GM19468 (cell line): Measurements from ENCODE around the gene SCGB1A1.

Experiments used
- ATAC-seq: cut with Tn5 transposase; IDR thresholded peaks from one replicate; pipeline ENCODE4 v1.9.1; 2021; ENCODE audit warnings: mild to moderate bottlenecking, moderate library complexity, moderate number of reproducible peaks; ENCODE audit not compliant: unreplicated experiment; ENCODE audit errors: extremely low read depth

The SCGB1A1 gene

DNA sequence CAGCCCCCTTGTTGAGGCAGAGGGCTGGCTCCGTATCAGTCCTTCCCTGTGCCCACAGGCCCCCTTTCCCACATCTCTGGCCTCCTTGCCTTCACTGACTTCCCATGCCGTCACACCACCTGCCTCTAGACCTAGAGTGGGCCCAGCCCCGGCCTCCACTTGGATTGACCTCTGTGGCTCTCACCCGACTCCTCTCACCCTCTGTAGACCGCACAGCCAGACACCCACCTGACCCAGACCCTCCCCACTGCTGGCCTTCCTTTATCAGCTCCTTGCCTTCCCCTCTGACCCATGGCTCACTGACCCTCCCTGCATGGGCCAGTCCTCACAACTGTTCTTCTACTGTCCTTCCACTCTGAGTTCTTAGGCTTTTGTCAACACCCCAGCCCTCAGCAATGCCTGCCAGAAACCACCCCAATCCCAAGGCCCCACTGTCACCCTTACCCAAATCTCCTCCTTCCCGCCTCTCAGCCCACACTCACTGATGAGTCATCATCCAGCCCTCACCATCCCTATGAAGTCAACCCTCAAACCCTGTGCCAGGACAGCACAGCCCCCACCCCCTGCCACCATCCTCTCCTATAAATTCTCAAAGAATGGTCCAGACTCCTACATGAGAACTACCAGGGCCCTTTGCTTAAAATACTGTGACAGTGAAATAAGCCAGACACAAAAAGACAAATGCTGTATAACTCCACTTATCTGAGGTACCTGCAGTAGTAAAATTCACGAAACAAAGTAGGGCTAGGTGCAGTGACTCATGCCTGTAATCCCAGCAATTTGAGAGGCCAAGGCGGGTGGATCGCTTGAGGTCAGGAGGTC, 53.4 kb downstream of the SCGB1A1 start:
- ATAC-seq = no peak
